ENCODE results near the gene LRRN3.

GRCh38 chr7:111075498-111075897, 15.4 kb upstream of the LRRN3 start:
- TF ChIP-seq, protein P1, sequence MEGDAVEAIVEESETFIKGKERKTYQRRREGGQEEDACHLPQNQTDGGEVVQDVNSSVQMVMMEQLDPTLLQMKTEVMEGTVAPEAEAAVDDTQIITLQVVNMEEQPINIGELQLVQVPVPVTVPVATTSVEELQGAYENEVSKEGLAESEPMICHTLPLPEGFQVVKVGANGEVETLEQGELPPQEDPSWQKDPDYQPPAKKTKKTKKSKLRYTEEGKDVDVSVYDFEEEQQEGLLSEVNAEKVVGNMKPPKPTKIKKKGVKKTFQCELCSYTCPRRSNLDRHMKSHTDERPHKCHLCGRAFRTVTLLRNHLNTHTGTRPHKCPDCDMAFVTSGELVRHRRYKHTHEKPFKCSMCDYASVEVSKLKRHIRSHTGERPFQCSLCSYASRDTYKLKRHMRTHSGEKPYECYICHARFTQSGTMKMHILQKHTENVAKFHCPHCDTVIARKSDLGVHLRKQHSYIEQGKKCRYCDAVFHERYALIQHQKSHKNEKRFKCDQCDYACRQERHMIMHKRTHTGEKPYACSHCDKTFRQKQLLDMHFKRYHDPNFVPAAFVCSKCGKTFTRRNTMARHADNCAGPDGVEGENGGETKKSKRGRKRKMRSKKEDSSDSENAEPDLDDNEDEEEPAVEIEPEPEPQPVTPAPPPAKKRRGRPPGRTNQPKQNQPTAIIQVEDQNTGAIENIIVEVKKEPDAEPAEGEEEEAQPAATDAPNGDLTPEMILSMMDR (conservative IDR thresholded peaks at IDR 0.05; ENCODE audit: low read depth in 2 of 2) = no peak
- TF ChIP-seq POLR2AphosphoS5 (IDR thresholded peaks at IDR 0.05; ENCODE audit: low read depth) (no peak), CREB1 (CRISPR knock-in tag; IDR thresholded peaks at IDR 0.05; ENCODE audit: low read depth) (no peak), EZH2phosphoT487 (IDR thresholded peaks at IDR 0.05; ENCODE audit: unreplicated experiment) (no peak), EZH2 (IDR thresholded peaks at IDR 0.05; ENCODE audit: low read depth, unreplicated experiment) (no peak), JUNB (IDR thresholded peaks at IDR 0.05; ENCODE audit: unreplicated experiment) (no peak), ZNF114 (CRISPR knock-in tag; IDR thresholded peaks at IDR 0.05) (no peak)
- TF ChIP-seq, protein P2, sequence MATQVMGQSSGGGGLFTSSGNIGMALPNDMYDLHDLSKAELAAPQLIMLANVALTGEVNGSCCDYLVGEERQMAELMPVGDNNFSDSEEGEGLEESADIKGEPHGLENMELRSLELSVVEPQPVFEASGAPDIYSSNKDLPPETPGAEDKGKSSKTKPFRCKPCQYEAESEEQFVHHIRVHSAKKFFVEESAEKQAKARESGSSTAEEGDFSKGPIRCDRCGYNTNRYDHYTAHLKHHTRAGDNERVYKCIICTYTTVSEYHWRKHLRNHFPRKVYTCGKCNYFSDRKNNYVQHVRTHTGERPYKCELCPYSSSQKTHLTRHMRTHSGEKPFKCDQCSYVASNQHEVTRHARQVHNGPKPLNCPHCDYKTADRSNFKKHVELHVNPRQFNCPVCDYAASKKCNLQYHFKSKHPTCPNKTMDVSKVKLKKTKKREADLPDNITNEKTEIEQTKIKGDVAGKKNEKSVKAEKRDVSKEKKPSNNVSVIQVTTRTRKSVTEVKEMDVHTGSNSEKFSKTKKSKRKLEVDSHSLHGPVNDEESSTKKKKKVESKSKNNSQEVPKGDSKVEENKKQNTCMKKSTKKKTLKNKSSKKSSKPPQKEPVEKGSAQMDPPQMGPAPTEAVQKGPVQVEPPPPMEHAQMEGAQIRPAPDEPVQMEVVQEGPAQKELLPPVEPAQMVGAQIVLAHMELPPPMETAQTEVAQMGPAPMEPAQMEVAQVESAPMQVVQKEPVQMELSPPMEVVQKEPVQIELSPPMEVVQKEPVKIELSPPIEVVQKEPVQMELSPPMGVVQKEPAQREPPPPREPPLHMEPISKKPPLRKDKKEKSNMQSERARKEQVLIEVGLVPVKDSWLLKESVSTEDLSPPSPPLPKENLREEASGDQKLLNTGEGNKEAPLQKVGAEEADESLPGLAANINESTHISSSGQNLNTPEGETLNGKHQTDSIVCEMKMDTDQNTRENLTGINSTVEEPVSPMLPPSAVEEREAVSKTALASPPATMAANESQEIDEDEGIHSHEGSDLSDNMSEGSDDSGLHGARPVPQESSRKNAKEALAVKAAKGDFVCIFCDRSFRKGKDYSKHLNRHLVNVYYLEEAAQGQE (IDR thresholded peaks at IDR 0.05; ENCODE audit: unreplicated experiment) = no peak

All from GM23338 (cell line).